IPS-NIHi11 (cell line): ENCODE results near the gene XXYLT1.
"Not testable (repeated sequence)": the region's sequence is repeated elsewhere in the genome, so short reads cannot be mapped to it uniquely, and the experiment has no call there.

Experiments
- DNase-seq: peaks from one replicate; pipeline ENCODE4 v3.0.0; 2012; ENCODE audit warnings: mixed read lengths, low spot score

Gene XXYLT1

DNA sequence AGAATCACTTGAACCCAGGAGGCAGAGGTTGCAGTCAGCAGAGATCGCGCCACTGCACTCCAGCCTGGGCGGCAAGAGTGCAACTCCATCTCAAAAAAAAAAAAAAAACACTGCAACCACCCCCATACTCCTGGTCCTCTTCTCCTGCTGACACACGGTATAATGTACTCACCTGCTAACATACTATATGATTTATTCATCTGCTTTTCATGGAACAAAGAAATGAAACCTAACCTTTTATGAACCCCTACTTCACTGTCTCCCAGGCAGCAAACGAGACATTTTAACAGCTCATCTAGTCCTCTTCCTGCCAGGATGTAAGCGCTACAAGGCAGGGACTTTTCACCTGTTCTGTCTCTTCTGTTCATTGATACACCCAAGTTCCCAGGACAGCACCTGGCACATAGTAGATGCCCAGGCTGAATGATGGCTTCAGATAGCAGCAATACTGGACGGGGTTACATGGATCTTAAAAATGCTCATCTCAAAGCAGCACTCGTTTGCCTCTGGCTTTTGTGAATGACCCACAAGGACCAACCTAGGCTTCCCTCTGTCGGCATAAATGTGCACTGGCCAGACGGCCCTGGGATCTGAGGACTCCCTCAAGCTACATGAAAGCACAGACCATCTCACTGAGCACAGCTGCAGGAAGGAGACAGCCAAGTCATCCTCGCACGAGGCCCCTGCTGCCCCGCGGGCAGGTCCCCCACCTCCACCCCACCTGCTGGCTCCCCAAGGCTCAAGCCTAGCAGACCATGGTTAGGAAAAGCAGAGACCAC is 20.3 kb downstream of the XXYLT1 start:
- DNase-seq = no peak

GRCh38 chr3:195249858-195250464 is 21.0 kb downstream of the XXYLT1 start:
- DNase-seq = no peak

GRCh38 chr3:195249057-195249770 is 21.7 kb downstream of the XXYLT1 start:
- no peak for DNase-seq

- DNase-seq = no peak
Measured at GRCh38 chr3:195248281-195248680, 22.7 kb downstream of the XXYLT1 start.

GRCh38 chr3:195247863-195248189 is 23.1 kb downstream of the XXYLT1 start:
- no peak for DNase-seq

DNA sequence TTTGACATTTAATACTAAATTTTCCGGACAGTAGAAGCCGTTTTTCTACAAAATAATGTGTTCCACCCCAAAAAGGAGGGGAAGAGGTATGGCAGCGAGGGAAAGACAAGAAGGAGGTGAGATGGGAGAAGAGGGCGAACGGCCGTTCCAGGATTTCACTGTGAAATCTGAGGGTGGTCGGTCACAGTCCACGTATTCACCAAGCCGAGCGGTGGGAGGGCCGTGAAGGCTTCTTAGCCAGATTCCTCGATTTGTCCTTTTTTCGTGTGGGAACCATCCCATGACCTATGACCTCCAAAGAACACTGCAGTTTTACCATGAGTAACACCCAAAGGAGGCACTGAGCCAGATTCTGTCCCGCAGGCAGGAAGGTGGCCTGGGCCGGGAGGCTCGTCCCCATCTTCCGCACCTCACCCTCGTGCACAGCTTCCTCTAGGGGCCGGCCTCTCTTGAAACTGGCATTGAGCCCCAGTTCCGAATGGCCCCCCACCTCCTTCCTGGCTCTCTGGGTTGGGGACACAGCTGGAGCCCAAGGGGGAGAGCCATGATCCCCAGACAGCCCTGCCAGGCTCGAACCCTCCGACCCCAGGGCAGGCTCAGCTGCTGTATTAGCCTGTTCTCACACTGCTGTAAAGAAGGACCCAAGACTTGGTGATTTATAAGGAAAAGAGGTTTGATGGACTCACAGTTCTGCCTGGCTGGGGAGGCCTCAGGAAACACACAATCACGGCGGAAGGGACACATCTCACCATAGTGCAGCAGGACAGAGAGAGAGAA is 23.7 kb downstream of the XXYLT1 start:
- no peak for DNase-seq

DNA sequence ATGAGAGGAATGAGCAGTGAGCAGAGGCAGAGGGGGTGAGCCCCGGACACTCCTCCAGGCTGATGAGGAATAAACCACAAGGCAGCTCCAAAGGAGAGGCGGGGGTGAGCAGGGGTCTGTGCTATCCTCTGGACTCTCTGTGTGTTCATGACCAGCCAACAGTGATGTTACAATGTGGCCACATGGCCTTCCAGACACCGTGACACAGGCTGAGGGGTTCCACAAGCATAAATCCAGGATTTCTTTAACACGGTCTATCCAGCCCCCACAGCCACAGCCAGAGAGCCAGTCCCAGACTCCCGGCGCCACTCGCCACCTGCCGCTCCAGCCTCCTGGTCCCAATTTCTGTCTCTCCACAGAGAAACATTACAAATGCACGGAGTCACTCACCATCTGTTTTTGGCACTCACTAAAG is 24.4 kb downstream of the XXYLT1 start:
- DNase-seq = no peak

DNA sequence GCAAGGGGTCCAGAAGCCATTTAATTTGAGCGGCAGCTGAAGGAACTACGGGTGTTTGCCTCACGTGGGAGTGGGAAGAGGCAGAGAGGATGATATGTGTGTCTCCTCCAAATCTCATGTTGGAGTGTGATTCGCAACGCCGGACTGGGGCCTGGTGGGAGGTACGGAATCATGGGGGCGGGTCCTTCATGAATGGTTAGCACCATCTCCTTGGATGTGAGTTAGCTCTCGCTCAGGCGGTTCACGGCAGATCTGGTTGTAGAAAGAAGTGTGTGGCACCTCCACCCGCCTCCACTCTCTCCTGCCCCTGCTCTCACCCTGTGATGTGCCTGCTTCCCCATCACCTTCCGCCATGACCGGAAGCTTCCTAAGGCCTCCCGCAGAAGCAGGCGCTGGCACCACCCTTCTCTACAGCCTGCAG is 25.4 kb downstream of the XXYLT1 start:
- no peak for DNase-seq

- no peak for DNase-seq
Measured at GRCh38 chr3:195241592-195242355, 29.2 kb downstream of the XXYLT1 start.

- DNase-seq = no peak
Measured at GRCh38 chr3:195240939-195241338, 30.0 kb downstream of the XXYLT1 start.

- no peak for DNase-seq
Measured at GRCh38 chr3:195240171-195240701, 30.7 kb downstream of the XXYLT1 start.

DNA sequence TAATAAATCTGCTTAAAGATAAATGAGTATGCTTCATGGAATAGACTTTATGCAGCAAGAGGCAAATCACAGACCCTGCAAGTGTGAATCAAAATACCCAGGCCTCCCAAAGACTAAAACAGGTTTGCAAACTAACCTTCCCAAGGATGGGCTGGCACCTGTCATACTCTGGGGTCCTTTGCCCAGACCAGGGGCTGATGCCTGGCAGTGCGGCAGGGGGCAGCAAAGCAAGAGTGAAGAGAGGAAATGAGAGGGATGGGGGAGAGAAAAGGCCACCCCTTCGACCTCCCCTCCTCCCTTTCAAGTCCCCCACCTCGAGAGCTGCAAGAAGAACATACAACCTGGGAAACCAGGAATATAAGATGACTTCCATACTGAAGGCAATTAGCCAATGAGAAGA is 31.8 kb downstream of the XXYLT1 start:
- no peak for DNase-seq

- no peak for DNase-seq
Measured at GRCh38 chr3:195238586-195239118, 32.3 kb downstream of the XXYLT1 start.

GRCh38 chr3:195238081-195238571 is 32.8 kb downstream of the XXYLT1 start:
- no peak for DNase-seq

- no peak for DNase-seq
Measured at GRCh38 chr3:195236801-195237570, 34.0 kb downstream of the XXYLT1 start.

- no peak for DNase-seq
Measured at GRCh38 chr3:195236076-195236798, 34.7 kb downstream of the XXYLT1 start.

DNA sequence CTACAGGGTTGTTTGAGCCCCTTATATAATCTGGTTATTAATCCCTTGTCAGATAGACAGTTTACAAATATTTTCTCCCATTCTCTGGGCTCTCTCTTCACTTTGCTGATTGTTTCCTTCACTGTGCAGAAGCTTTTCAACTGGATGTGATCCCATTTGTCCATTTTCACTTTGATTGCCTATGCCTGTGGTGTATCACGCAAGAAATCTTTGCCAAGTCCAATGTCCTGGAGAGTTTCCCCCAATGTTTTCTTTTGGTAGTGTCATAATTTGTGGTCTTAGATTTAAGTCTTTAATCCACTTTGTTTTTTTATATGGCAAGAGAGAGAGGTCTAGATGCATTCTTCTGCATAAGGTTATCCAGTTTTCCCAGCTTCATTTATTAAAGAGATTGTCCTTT is 40.7 kb downstream of the XXYLT1 start:
- DNase-seq = no peak

DNA sequence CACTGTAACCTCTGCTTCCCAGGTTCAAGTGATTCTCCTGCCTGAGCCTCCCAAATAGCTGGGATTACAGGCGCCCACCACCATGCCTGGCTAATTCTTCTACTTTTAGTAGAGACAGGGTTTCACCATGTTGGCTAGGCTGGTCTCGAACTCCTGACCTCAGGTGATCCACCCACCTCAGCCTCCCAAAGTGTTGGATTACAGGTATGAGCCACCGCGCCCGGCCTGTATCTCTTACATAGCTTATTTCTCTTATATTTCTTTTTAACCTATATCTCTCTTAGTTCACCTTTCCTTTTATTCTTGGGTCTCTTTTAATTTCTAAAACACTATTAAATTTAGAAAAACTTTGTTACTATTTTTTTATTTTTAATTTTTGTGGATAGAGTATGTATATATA is 42.1 kb downstream of the XXYLT1 start:
- not testable (repeated sequence) for DNase-seq

DNA sequence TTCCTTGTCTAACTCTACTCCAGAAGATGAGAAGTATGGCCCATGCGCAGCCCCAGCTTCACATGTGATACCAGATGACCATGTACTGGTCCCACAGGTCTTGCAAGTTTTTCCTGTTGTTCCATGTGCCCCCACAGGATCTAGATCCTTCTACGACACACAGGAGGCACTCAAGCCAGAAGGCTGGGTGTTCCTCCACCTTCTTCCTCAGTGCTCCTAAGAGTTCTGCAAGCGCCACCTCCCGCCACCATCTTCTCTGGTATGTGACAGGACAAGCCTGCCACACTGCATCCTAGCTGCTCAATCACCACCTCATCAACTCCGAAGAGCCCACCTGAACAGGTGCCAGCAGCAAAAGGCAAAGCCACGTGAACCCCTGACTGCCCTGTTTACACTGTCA is 43.1 kb downstream of the XXYLT1 start:
- no peak for DNase-seq
